Esophagus mucosa (tissue), 1 donor: ENCODE measurements around the gene FKRP. TPM values are rescaled to one million over a fixed set of nuclear protein-coding genes. Genes with fewer than 3 reads are reported as not detected.
"Not testable (repeated sequence)": the region's sequence is repeated elsewhere in the genome, so short reads cannot be mapped to it uniquely, and the experiment has no call there.

Source experiments
- ATAC-seq: fragments of 200-7000 bp; cut with Tn5 transposase; one replicate; pipeline ENCODE4 v1.9.1; 2020
- total RNA-seq: library from RNA; stranded (reverse); gene quantifications from one replicate; pipeline ENCODE4 v1.2.4, GENCODE V29; 2023
- donor health status: DM: yes; HTN: yes; CAD: no.

FKRP gene, protein sequence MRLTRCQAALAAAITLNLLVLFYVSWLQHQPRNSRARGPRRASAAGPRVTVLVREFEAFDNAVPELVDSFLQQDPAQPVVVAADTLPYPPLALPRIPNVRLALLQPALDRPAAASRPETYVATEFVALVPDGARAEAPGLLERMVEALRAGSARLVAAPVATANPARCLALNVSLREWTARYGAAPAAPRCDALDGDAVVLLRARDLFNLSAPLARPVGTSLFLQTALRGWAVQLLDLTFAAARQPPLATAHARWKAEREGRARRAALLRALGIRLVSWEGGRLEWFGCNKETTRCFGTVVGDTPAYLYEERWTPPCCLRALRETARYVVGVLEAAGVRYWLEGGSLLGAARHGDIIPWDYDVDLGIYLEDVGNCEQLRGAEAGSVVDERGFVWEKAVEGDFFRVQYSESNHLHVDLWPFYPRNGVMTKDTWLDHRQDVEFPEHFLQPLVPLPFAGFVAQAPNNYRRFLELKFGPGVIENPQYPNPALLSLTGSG
- 7.8 TPM for total RNA-seq

DNA sequence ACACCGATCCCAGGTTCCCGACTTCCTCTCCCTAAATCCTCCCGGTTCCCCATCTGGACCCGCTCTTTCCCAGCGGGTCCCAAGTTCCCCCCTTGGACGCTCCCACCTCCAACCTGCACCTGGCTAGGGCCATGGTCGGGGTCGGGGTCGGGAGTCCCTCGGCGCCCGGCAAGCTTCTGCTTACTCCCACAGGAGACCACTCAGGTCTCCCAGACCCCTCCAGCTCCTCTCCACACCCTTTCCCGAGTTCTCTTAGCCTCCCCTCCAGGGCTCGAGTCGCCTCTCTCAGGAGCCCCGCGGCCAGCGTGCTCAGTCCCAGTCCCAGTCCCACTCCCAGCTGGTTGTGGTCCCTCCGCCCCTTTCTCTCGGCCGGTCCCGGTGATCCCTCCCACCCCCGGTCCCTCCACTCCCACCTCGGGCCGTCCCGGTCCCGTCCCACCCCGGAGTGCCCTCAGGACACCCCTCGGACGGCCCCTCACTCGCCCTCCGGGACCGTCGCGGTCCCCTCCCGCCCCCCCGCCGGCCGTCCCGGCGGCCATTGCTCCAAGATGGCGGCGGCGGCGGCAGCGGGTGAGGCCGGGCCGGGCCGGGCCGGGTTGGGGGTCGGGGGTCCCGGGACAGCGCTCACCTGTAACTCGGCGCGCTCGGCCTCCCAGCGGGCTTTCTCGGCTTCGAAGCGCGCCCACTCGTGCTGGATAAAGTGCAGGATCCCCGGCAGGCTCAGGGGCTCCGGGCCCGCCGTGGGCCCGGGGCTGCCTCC, at the start of gene FKRP:
Gene FKRP, plus strand, starts transcription at position 537 of the 760 bp plus-strand sequence. CDS start 9,394 bp downstream, outside the sequence.
- ATAC-seq = peak; percentile 17

GRCh38 chr19:46696866-46697203, 49.0 kb upstream of the FKRP start:
- ATAC-seq = no peak

GRCh38 chr19:46697204-46697960, 48.5 kb upstream of the FKRP start:
- peak; percentile 80 for ATAC-seq

- no peak for ATAC-seq
Measured at GRCh38 chr19:46698395-46699321, 47.2 kb upstream of the FKRP start.

- ATAC-seq = no peak
Measured at GRCh38 chr19:46700704-46701103, 45.2 kb upstream of the FKRP start.

DNA sequence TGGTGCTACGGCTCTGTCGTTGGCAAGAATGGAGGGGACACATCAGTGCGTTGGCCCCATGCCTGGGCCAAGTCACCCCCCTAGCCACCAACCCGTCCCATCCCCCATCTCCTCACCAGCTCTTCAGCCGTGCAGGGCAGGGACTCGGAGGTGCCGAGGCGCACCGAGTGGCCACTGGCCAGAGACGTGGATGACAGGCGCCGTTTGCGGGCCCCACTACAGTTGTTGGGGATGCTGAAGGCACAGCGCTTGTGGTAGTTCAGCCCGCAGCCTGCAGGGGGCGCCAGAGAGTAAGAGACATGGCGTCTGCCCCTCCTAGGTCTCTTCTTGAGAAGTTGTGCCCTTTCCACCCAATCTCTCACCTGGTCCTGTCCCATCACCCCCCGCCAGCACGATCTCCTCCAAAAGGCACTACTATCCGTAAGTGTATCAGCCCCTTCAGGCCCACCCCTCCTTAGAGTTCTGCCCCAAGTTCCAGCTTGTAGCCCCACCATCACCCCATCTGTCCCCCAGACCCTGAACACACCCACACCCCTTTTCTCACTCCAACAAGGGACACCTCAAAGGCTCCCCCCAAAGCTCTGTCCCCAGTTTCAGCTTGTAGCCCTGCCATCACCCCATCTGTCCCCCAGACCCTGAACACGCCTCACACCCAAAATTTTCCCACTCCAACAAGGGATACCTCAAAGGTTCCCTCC, 41.3 kb upstream of the FKRP start:
- ATAC-seq = peak; percentile 70

GRCh38 chr19:46710687-46711086, 35.2 kb upstream of the FKRP start:
- no peak for ATAC-seq

GRCh38 chr19:46712768-46713338, 33.0 kb upstream of the FKRP start:
- ATAC-seq = not testable (repeated sequence)

DNA sequence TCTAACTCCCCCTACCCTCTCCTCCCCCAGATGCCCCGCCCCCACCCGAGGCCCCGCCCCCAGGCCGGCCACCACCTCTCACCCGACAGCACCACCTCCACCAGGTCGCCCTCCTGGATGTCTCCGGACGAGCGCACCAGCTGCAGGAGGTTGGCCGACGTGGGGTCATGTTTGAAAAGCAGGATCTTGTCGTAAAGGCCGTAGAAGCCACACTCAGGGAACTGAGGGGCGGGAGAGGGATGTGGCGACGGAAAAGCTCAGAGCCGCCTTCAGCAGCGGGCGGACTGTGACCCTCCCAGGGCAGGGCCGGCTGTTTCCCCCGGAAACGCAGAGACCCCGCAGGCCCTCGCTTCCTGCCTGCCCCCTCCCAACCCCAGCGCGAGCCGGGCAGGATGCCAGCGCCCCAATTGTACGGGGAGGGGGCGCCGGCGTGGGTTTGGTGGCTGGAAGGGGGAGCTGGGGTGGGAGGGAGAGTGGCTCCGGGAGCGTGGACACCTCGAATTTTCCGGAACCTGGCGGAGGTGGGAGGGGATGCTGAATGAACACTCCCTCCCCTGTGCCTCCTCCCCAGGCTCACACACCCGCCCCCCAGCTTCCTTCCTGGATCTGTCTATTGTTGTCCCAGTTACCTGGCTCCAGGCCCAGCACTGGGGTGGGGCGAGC, 31.9 kb upstream of the FKRP start:
- peak; percentile 79 for ATAC-seq

GRCh38 chr19:46714444-46715106, 31.3 kb upstream of the FKRP start:
- peak; percentile 15 for ATAC-seq

DNA sequence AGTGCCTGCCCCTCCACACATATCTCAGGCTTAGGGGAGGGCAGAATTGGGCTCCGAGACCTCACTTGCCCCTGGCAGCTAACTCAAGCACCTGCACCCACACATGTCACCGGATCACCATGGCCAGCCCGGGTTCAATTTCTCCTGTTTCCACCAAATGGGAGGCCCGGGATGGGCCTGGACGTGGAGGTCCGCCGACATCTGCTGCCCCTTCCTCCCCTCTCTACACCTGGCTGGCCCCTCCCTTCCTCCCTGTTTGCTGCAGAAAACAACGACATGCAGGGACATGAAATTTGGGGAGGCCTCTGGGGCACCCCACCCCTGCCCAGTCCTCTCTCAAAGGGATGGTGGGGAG, 30.3 kb upstream of the FKRP start:
- ATAC-seq = peak; percentile 1

- ATAC-seq = no peak
Measured at GRCh38 chr19:46715975-46716671, 29.7 kb upstream of the FKRP start.

DNA sequence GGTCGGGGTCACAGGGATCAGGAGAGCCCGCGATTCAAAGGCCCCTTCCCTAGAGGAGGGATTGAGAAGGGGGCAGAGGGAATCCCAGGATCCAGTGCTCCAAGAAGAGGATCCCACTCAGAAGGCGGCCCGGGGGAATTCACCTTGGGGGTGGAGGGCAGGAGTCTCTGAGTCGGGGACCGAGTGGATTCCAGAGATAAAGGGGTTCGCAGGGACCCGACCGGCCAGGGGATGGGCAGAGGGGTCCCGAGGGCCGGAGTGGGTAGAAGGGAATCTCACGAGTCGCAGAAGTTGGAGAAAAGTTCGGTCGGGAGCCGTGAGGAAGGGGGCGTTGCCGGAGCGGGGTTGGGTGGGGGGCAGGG, 29.2 kb upstream of the FKRP start:
- ATAC-seq = no peak

GRCh38 chr19:46717034-46717715, 28.7 kb upstream of the FKRP start, which contains the start of gene PRKD2:
Gene PRKD2 (minus strand): TSS chr19:46717114. CDS start chr19:46716370, 744 bp downstream.
- peak; percentile 69 for ATAC-seq

DNA sequence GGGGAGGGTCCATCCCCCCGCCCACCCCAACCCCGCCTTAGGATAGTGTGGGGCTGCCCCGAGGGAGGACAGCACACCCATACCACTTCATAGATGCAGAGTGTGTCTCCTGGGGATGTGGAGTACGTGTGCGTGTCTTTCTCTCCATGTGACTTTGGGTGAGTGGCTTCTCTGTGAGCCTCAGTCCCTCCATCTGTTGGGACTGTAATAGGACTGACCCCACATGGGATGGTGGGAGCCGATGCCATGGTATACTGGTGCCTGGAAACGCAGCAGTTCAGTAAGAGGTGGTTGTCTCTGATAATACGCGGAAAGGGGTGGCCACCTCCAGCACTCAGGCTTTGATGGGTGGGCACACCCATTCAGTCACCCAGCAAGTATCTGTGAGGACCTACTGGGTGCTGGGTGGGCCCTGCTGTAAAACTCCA, 28.1 kb upstream of the FKRP start:
- ATAC-seq = no peak

DNA sequence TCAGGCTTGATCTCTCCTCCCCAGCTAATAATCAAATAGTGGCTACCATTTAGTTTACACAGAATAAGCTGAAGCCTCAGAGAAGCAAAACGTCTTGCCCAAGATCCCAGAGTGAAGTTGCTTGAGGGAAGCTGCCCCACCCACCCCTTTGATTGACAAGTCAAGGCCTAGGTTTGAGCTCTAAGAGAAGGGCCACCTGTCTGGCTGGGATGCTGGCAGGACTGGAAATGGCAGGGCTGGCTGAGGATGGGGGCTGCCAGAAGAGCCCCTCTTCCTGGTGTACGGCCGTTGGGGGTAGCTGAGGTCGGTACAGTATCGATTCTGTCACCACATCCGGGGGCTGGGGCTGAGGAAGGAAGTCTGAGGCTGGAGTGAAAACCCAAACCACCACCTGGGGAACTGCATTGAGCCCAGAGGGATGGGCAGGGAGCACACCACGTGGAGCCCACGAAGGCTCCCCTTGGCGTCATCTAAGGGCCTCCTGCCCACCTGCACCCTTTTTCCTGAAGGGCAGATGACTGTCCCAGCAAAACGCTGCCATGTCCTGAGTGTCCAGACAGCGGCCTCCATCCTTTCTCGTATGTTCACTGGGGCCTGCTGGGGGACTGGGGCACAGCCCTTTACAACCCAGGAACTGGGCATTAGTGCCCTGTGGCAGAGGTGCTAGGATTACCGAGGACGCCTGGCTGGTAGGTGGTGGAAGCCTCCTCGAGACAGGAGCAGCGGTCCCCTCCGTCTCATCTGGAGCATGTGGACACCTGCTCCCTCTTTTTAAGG, 27.5 kb upstream of the FKRP start:
- ATAC-seq = peak; percentile 3

DNA sequence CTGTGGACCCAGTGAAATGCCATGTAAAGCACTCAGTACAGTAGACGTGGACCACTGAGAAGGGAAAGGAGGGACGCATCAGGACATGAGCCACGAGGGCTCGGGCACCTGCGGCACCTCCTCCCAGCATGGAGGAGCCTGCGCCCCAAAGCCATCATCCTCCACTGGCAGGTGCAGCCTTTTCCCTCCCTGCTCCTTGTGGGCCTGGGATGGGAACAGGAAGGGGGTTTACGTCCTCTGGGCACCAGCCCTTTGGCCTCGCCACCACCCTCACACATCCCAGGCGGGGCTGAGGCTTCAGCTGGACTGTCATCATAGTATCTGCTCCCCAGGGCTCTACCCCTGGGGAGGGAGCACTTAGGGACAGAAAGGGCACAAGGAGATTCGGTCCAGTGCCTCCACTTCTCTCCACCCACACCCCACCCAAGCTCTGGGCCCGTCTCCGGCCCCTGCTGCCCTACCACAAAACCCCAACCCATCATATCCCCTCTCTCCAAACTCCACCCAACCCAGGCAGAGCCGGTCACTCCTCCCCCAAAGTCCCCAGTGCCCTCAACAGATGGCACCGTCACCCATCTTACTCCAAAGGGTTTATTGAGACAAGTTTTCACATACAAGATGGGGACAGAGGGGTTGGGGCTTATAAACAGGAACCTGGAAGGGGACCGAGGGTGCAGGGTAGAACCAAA, 26.8 kb upstream of the FKRP start:
- no peak for ATAC-seq
